Lower leg skin (tissue), 4 donors: ENCODE results near the gene IRAK1. TPM values are rescaled to one million over a fixed set of nuclear protein-coding genes. Genes with fewer than 3 reads are reported as not detected.

Source experiments
- DNase-seq, 2 donors: peaks; one replicate each; pipeline ENCODE4 v3.0.0-alpha.2; 2019; ENCODE audit warnings: low spot score in 2 of 2
- H3K4me3 ChIP-seq: fragments of 200-600 bp; sonication (generic); 2 replicates; pipeline ENCODE4 v1.5.1; 2017; ENCODE audit warnings: mild to moderate bottlenecking, low read depth; ENCODE audit not compliant: poor library complexity, severe bottlenecking
- POLR2A ChIP-seq, 2 donors: fragments of 450-650 bp; IDR thresholded peaks; one replicate each; pipeline ENCODE4 v1.6.1; 2016 to 2017; ENCODE audit warnings: antibody characterized with exemption in 2 of 2, mild to moderate bottlenecking in 1 of 2, moderate library complexity in 1 of 2
- WGBS, 2 donors: methylation state at CpG; one replicate each; pipeline ENCODE4 v1.1.5; 2018; 5-methylcytosine and 5-hydroxymethylcytosine counted together
- intact Hi-C: fragments of 100-400 bp; cut with DNase I; formaldehyde crosslinking; loops from one replicate; pipeline ENCODE4 v1.15.0; 2023; ENCODE audit warnings: low total_unique reads
- total RNA-seq, 4 donors: library from RNA; depleted of rRNA; stranded (reverse); fragments of >200 nt; gene quantifications; one replicate each; pipeline ENCODE4 v1.1.0, GENCODE V29; 2016
- TF ChIP-seq, protein P1 (sequence below), 3 donors: fragments of 450-650 bp; IDR thresholded peaks; one replicate each; pipeline ENCODE4 v1.5.1; 2016; ENCODE audit warnings: antibody characterized with exemption in 3 of 3, mild to moderate bottlenecking in 3 of 3, moderate library complexity in 2 of 3

The IRAK1 gene
- total RNA-seq, 4 donors from 2014 or later = 57.5 to 67.4 (median 60.6) TPM

- H3K4me3 ChIP-seq = no peak overlapping the region
- intact Hi-C loops = no loop called here
- WGBS, 2 donors = 12 to 38% methylated on average over 10 of the region's 10 CpGs
- TF ChIP-seq POLR2A (IDR thresholded peaks at IDR 0.05) = no peak
- TF ChIP-seq, protein P1, sequence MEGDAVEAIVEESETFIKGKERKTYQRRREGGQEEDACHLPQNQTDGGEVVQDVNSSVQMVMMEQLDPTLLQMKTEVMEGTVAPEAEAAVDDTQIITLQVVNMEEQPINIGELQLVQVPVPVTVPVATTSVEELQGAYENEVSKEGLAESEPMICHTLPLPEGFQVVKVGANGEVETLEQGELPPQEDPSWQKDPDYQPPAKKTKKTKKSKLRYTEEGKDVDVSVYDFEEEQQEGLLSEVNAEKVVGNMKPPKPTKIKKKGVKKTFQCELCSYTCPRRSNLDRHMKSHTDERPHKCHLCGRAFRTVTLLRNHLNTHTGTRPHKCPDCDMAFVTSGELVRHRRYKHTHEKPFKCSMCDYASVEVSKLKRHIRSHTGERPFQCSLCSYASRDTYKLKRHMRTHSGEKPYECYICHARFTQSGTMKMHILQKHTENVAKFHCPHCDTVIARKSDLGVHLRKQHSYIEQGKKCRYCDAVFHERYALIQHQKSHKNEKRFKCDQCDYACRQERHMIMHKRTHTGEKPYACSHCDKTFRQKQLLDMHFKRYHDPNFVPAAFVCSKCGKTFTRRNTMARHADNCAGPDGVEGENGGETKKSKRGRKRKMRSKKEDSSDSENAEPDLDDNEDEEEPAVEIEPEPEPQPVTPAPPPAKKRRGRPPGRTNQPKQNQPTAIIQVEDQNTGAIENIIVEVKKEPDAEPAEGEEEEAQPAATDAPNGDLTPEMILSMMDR (IDR thresholded peaks at IDR 0.05) = no peak
- DNase-seq = peak in 1 of 2 donors; percentile 34
Measured at GRCh38 chrX:154046031-154046781, 26.5 kb upstream of the IRAK1 start.

DNA sequence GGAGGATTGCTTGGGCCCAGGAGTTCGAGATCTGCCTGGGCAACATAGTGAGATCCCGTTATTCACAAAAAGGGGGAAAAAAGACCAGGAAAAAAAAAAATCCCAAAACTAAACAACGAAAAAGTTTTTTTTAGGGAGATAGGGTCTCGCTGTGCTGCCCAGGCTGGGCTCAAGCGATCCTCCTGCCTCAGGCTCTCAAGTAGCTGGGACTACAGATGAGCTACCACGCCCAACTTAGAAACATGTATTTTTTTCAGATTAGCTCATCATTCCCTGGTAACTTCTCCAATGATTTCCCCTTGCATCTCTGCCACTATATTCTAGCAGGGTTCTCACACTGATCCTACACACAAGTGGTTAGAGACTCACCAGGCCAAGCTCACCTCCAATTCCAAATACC is 24.4 kb upstream of the IRAK1 start:
- TF ChIP-seq POLR2A (IDR thresholded peaks at IDR 0.05) = no peak
- TF ChIP-seq, protein P1 (IDR thresholded peaks at IDR 0.05) = no peak
- intact Hi-C loops = no loop called here

DNA sequence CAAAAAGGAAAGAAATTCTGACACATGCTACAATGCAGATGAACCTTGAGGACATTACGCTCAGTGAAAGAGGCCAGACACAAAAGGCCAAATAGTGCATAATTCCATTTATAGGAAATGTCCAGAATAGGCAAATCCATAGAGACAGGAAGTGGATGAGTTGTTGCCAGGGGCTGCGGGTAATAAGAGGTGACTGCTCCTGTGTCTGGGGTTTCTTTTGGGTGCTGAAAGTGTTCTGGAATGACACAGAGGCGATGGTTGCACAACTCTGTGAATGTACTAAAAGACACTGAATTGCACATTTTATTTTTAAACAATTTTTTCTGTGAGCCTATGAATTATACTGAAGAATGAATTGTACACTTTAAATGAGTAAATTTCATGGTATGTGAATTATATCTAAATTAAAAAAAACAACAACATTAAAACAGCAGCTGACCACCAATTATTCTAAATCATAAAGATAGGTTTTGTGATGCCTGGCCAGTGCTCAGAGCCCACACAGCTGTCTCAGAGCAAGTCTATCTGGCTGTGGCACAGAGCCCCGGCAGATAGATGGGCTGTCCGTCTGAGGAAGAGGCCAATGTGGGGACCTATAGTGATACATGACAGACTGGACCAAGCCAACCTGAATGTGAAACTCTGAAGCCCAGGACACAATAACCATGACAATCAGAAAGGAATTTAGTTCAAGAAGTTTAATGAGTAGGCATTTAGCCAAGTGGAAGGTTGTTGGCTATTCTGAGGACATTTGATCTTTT is 23.5 kb upstream of the IRAK1 start:
- intact Hi-C loops = no loop called here
- TF ChIP-seq POLR2A (IDR thresholded peaks at IDR 0.05) = no peak
- TF ChIP-seq, protein P1 (IDR thresholded peaks at IDR 0.05) = no peak
- DNase-seq = no peak
- WGBS, 2 donors = 59 to 66% methylated on average over 5 of the region's 5 CpGs
- H3K4me3 ChIP-seq = no peak overlapping the region

More for the DNA sequence above, 24.4 kb upstream of the IRAK1 start:
- no peak overlapping the region for H3K4me3 ChIP-seq
- DNase-seq = no peak
- WGBS, 2 donors = 72 to 80% methylated on average over 6 of the region's 6 CpGs

DNA sequence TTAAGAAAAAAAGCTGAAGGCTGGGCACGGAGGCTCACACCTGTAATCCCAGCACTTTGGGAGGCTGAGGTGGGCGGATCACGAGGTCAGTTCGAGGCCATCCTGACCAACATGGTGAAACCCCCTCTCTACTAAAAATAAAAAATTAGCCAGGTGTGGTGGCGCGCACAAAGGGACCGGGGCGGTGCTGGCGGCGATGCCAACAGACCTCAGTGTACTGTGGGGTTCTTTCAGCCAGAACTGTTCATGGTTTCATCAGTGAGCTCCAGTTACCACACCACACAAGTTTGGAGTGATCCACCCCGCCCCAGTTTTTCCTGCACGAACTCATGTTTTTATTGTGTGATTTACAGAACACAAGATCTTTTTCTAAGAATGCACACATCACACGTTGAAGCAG is 21.2 kb upstream of the IRAK1 start:
- TF ChIP-seq, protein P1 (IDR thresholded peaks at IDR 0.05) = no peak
- TF ChIP-seq POLR2A (IDR thresholded peaks at IDR 0.05) = no peak
- no peak overlapping the region for H3K4me3 ChIP-seq
- intact Hi-C loops = no loop called here
- 76 to 81% methylated on average over 13 of the region's 13 CpGs for WGBS, 2 donors
- DNase-seq = no peak

DNA sequence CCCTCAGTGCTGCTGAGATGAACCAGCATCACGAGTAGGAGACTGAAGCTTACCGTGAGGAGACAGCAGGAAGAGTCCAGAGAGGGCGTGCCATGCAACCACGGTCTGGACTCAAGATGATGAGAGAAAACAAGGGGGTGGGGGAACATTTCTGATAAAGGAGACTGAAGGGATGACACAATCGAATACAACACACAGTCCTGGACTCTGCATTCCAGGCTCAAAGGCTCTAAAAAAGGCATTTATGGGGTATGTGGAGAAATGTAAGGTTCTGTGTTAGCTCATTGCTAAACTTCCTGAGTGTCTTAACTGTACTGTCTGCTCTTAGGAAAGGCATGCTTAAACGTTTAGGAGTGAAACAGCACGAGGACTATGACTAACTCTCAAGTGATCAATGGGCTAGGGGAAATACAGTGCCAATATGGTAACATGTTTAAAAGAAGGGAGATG is 20.6 kb upstream of the IRAK1 start:
- DNase-seq = no peak
- intact Hi-C loops = no loop called here
- no peak overlapping the region for H3K4me3 ChIP-seq
- 40 to 57% methylated on average over 7 of the region's 7 CpGs for WGBS, 2 donors
- TF ChIP-seq, protein P1 (IDR thresholded peaks at IDR 0.05) = no peak
- TF ChIP-seq POLR2A (IDR thresholded peaks at IDR 0.05) = no peak
